Vagina (tissue), 2 donors: Measurements from ENCODE around the gene DFFB. TPM values are rescaled to one million over a fixed set of nuclear protein-coding genes. Genes with fewer than 3 reads are reported as not detected.

Source experiments
- DNase-seq, 2 donors: peaks; one replicate each; pipeline ENCODE4 v3.0.0-alpha.2; 2017; ENCODE audit errors: extremely low spot score in 2 of 2
- H3K27ac ChIP-seq: fragments of 200-600 bp; sonication (generic); one replicate; pipeline ENCODE4 v1.5.1; 2019
- H3K27me3 ChIP-seq: fragments of 200-600 bp; sonication (generic); one replicate; pipeline ENCODE4 v1.5.1; 2019
- H3K36me3 ChIP-seq, 2 donors: fragments of 200-600 bp; sonication (generic); one replicate each; pipeline ENCODE4 v1.5.1; 2017 to 2019
- H3K4me1 ChIP-seq: fragments of 200-600 bp; sonication (generic); one replicate; pipeline ENCODE4 v1.5.1; 2019
- H3K4me3 ChIP-seq, 2 donors: fragments of 200-600 bp; sonication (generic); 1 replicate in 1 of 2; 2 replicates in 1 of 2; pipeline ENCODE4 v1.5.1; 2016 to 2019
- H3K9me3 ChIP-seq: fragments of 200-600 bp; sonication (generic); one replicate; pipeline ENCODE4 v1.5.1; 2019
- CTCF ChIP-seq, 3 experiments: fragments of 450-650 bp in 2 of 3; fragments of 200-600 bp in 1 of 3; sonication (generic) in 1 of 3; IDR thresholded peaks; one replicate each; pipeline ENCODE4 v1.5.1; 2017 to 2019; ENCODE audit warnings: antibody characterized with exemption in 3 of 3, mild to moderate bottlenecking in 2 of 3, moderate library complexity in 2 of 3
- POLR2A ChIP-seq, 2 donors: fragments of 450-650 bp; IDR thresholded peaks; one replicate each; pipeline ENCODE4 v1.6.1; 2017; ENCODE audit warnings: antibody characterized with exemption in 2 of 2, mild to moderate bottlenecking in 2 of 2, moderate library complexity in 2 of 2
- POLR2AphosphoS5 ChIP-seq, 2 donors: sonication (generic); formaldehyde crosslinking; IDR thresholded peaks; one replicate each; pipeline ENCODE4 v1.9.0; 2017; ENCODE audit warnings: antibody characterized with exemption in 2 of 2, mild to moderate bottlenecking in 2 of 2, low read depth in 1 of 2; ENCODE audit not compliant: insufficient read depth in 1 of 2
- intact Hi-C: fragments of 100-400 bp; cut with DNase I; formaldehyde crosslinking; loops from one replicate; pipeline ENCODE4 v1.15.1; 2023
- total RNA-seq: library from RNA; depleted of rRNA; stranded (reverse); fragments of >200 nt; gene quantifications from one replicate; pipeline ENCODE4 v1.2.3, GENCODE V29; 2016

The DFFB gene
- total RNA-seq, 1 donor from 2014 or later = 8.8 TPM

GRCh38 chr1:3828391-3828790, 28.9 kb upstream of the DFFB start:
- Histone ChIP-seq H3K4me3 (no peak overlapping the region), H3K27ac (no peak overlapping the region), H3K27me3 (no peaks in the 10 kb centered on the region), H3K36me3 (peaks cover 0 to 70% of the 10 kb centered on the region in 2 donors), H3K4me1 (no peaks in the 10 kb centered on the region), H3K9me3 (no peaks in the 10 kb centered on the region)
- TF ChIP-seq CTCF (IDR thresholded peaks at IDR 0.05) (no peak), POLR2A (IDR thresholded peaks at IDR 0.05) (no peak), POLR2AphosphoS5 (IDR thresholded peaks at IDR 0.05; ENCODE audit: insufficient read depth in 1 of 2, low read depth in 1 of 2) (no peak)
- intact Hi-C loops = no loop called here
- no peak for DNase-seq

- intact Hi-C loops = no loop called here
- H3K27me3 ChIP-seq = no peaks in the 10 kb centered on the region
- H3K4me1 ChIP-seq = no peaks in the 10 kb centered on the region
- DNase-seq = no peak
- no peaks in the 10 kb centered on the region for H3K9me3 ChIP-seq
- peaks cover 0 to 49% of the 10 kb centered on the region in 2 donors for H3K36me3 ChIP-seq
- H3K27ac ChIP-seq = no peak overlapping the region
- TF ChIP-seq POLR2A (IDR thresholded peaks at IDR 0.05) (no peak), POLR2AphosphoS5 (IDR thresholded peaks at IDR 0.05; ENCODE audit: insufficient read depth in 1 of 2, low read depth in 1 of 2) (no peak), CTCF (IDR thresholded peaks at IDR 0.05) (no peak)
- no peak overlapping the region for H3K4me3 ChIP-seq
Observed at GRCh38 chr1:3831689-3832088, 25.6 kb upstream of the DFFB start.

GRCh38 chr1:3834701-3835100, 22.6 kb upstream of the DFFB start:
- Histone ChIP-seq H3K4me3 (no peak overlapping the region), H3K27me3 (no peaks in the 10 kb centered on the region), H3K9me3 (no peaks in the 10 kb centered on the region), H3K27ac (no peak overlapping the region), H3K4me1 (no peaks in the 10 kb centered on the region), H3K36me3 (peaks cover 0 to 56% of the 10 kb centered on the region in 2 donors)
- intact Hi-C loops = no loop called here
- no peak for TF ChIP-seq POLR2A (IDR thresholded peaks at IDR 0.05)
- no peak for TF ChIP-seq CTCF (IDR thresholded peaks at IDR 0.05)
- no peak for TF ChIP-seq POLR2AphosphoS5 (IDR thresholded peaks at IDR 0.05; ENCODE audit: insufficient read depth in 1 of 2, low read depth in 1 of 2)
- no peak for DNase-seq

- Histone ChIP-seq H3K4me1 (no peaks in the 10 kb centered on the region), H3K9me3 (no peaks in the 10 kb centered on the region), H3K27me3 (no peaks in the 10 kb centered on the region), H3K36me3 (peaks cover 0 to 47% of the 10 kb centered on the region in 2 donors), H3K4me3 (no peak overlapping the region), H3K27ac (no peak overlapping the region)
- intact Hi-C loops = no loop called here
- TF ChIP-seq CTCF (IDR thresholded peaks at IDR 0.05) = no peak
- no peak for TF ChIP-seq POLR2AphosphoS5 (IDR thresholded peaks at IDR 0.05; ENCODE audit: insufficient read depth in 1 of 2, low read depth in 1 of 2)
- TF ChIP-seq POLR2A (IDR thresholded peaks at IDR 0.05) = no peak
- no peak for DNase-seq
Observed at GRCh38 chr1:3836421-3836820, 20.9 kb upstream of the DFFB start.

GRCh38 chr1:3837200-3837599, 20.1 kb upstream of the DFFB start:
- H3K9me3 ChIP-seq = no peaks in the 10 kb centered on the region
- no peak overlapping the region for H3K4me3 ChIP-seq
- H3K36me3 ChIP-seq = peaks cover 0 to 49% of the 10 kb centered on the region in 2 donors
- no peak for TF ChIP-seq CTCF (IDR thresholded peaks at IDR 0.05)
- TF ChIP-seq POLR2AphosphoS5 (IDR thresholded peaks at IDR 0.05; ENCODE audit: insufficient read depth in 1 of 2, low read depth in 1 of 2) = no peak
- no peak for TF ChIP-seq POLR2A (IDR thresholded peaks at IDR 0.05)
- no peaks in the 10 kb centered on the region for H3K27me3 ChIP-seq
- DNase-seq = no peak
- no peaks in the 10 kb centered on the region for H3K4me1 ChIP-seq
- H3K27ac ChIP-seq = no peak overlapping the region
- intact Hi-C loops = no loop called here
